HEK293 (cell line): ENCODE results near the gene MPPED1.
A peak's percentile ranks its signal among the peaks of the same experiment; 100 is the strongest.

ENCODE experiments used
- CTCF ChIA-PET: fragments of 350-600 bp; formaldehyde crosslinking; extraction: SDS; loops from one replicate; lab custom pipeline; 2021; ENCODE audit warnings: antibody characterized with exemption; lab: Yijun Ruan, JAX
- POLR2A ChIA-PET: fragments of 300-600 bp; formaldehyde crosslinking; extraction: SDS; loops from one replicate; lab custom pipeline; 2020; ENCODE audit warnings: antibody characterized with exemption, inconsistent platforms; lab: Yijun Ruan, JAX
- H3K27ac ChIP-seq: fragments of 200-500 bp; sonication (Bioruptor generic); 2 replicates; pipeline ENCODE4 v1.5.1; 2014; ENCODE audit warnings: low read depth, low read length, control low read depth, inconsistent platforms; ENCODE audit errors: extremely low read depth
- H3K36me3 ChIP-seq, 2 experiments: fragments of 200-500 bp in 1 of 2; sonication (Bioruptor generic) in 1 of 2; 1 replicate in 1 of 2; 2 replicates in 1 of 2; pipeline ENCODE4 v1.5.1; 2014 to 2017; ENCODE audit warnings: inconsistent platforms in 2 of 2, low read length in 2 of 2; ENCODE audit not compliant: control insufficient read depth in 2 of 2, insufficient read depth in 1 of 2
- H3K4me1 ChIP-seq: fragments of 200-500 bp; sonication (Bioruptor generic); 2 replicates; pipeline ENCODE4 v1.5.1; 2014; ENCODE audit warnings: mild to moderate bottlenecking, low read length, inconsistent platforms; ENCODE audit not compliant: control insufficient read depth, insufficient read depth
- H3K4me3 ChIP-seq: 2 replicates; pipeline ENCODE4 v1.5.1; 2011; ENCODE audit warnings: low read depth, mild to moderate bottlenecking, control low read depth, low read length, moderate library complexity
- H3K9me3 ChIP-seq: fragments of 200-500 bp; sonication (Bioruptor generic); 2 replicates; pipeline ENCODE4 v1.5.1; 2014; ENCODE audit warnings: low read depth, low read length, inconsistent platforms; ENCODE audit not compliant: control insufficient read depth, insufficient read depth
- KLF7 ChIP-seq: fragments of 450-650 bp; formaldehyde crosslinking; IDR thresholded peaks from 2 replicates; pipeline ENCODE4 v1.5.1; 2016; ENCODE audit warnings: missing biosample characterization, missing genetic modification characterization, borderline replicate concordance
- KLF8 ChIP-seq: fragments of 450-650 bp; formaldehyde crosslinking; IDR thresholded peaks from 2 replicates; pipeline ENCODE4 v1.5.1; 2016; ENCODE audit warnings: missing biosample characterization, missing genetic modification characterization
- KLF9 ChIP-seq: fragments of 450-650 bp; formaldehyde crosslinking; IDR thresholded peaks from 2 replicates; pipeline ENCODE4 v1.5.1; 2016; ENCODE audit warnings: missing biosample characterization, missing genetic modification characterization, low read depth
- ZBTB26 ChIP-seq: fragments of 450-650 bp; formaldehyde crosslinking; optimal IDR thresholded peaks from 2 replicates; pipeline ENCODE3; 2016; ENCODE audit warnings: missing biosample characterization, mild to moderate bottlenecking, missing genetic modification characterization
- ZEB2 ChIP-seq: fragments of 450-650 bp; formaldehyde crosslinking; IDR thresholded peaks from 2 replicates; pipeline ENCODE4 v1.5.1; 2016; ENCODE audit warnings: missing biosample characterization, missing genetic modification characterization
- ZFP37 ChIP-seq: fragments of 450-650 bp; formaldehyde crosslinking; IDR thresholded peaks from 2 replicates; pipeline ENCODE4 v1.5.1; 2016; ENCODE audit warnings: missing biosample characterization, missing genetic modification characterization
- ZIC2 ChIP-seq: fragments of 450-650 bp; formaldehyde crosslinking; IDR thresholded peaks from 2 replicates; pipeline ENCODE4 v1.5.1; 2016; ENCODE audit warnings: missing biosample characterization, missing genetic modification characterization
- ZNF157 ChIP-seq: fragments of 450-650 bp; formaldehyde crosslinking; IDR thresholded peaks from 2 replicates; pipeline ENCODE4 v1.5.1; 2016; ENCODE audit warnings: missing biosample characterization, missing genetic modification characterization
- ZNF223 ChIP-seq: fragments of 450-650 bp; formaldehyde crosslinking; IDR thresholded peaks from 2 replicates; pipeline ENCODE4 v1.5.1; 2016; ENCODE audit warnings: missing biosample characterization, missing genetic modification characterization
- ZNF423 ChIP-seq: fragments of 450-650 bp; formaldehyde crosslinking; IDR thresholded peaks from 2 replicates; pipeline ENCODE4 v1.5.1; 2016; ENCODE audit warnings: missing biosample characterization, missing genetic modification characterization
- ZNF600 ChIP-seq: fragments of 450-650 bp; formaldehyde crosslinking; IDR thresholded peaks from 2 replicates; pipeline ENCODE4 v1.5.1; 2016; ENCODE audit warnings: missing biosample characterization, missing genetic modification characterization
- ZNF660 ChIP-seq: fragments of 450-650 bp; IDR thresholded peaks from 2 replicates; pipeline ENCODE4 v1.5.1; 2018; ENCODE audit warnings: missing biosample characterization, mild to moderate bottlenecking, missing genetic modification characterization
- ZNF704 ChIP-seq: fragments of 450-650 bp; formaldehyde crosslinking; IDR thresholded peaks from 2 replicates; pipeline ENCODE4 v1.5.1; 2016; ENCODE audit warnings: missing biosample characterization, missing genetic modification characterization
- ZSCAN23 ChIP-seq: fragments of 450-650 bp; formaldehyde crosslinking; IDR thresholded peaks from 2 replicates; pipeline ENCODE4 v1.5.1; 2016; ENCODE audit warnings: missing biosample characterization, missing genetic modification characterization
- ZXDB ChIP-seq: fragments of 450-650 bp; formaldehyde crosslinking; IDR thresholded peaks from 2 replicates; pipeline ENCODE4 v1.5.1; 2016; ENCODE audit warnings: missing biosample characterization, missing genetic modification characterization
- TF ChIP-seq, protein P1 (sequence below): fragments of 450-650 bp; formaldehyde crosslinking; IDR thresholded peaks from 2 replicates; pipeline ENCODE4 v1.5.1; 2017; ENCODE audit warnings: missing biosample characterization, mild to moderate bottlenecking, missing genetic modification characterization, moderate library complexity
- TF ChIP-seq, protein P2 (sequence below): fragments of 450-650 bp; IDR thresholded peaks from 2 replicates; pipeline ENCODE4 v1.5.1; 2018; ENCODE audit warnings: missing biosample characterization, mild to moderate bottlenecking, missing genetic modification characterization

The MPPED1 gene

GRCh38 chr22:43465291-43466015 lies 53.6 kb downstream of the MPPED1 start:
- ChIA-PET CTCF (no interaction called here), POLR2A (no interaction called here)
- Histone ChIP-seq H3K4me3 (no peak overlapping the region), H3K4me1 (no peaks in the 10 kb centered on the region), H3K27ac (no peak overlapping the region), H3K36me3 (no peaks in the 10 kb centered on the region), H3K9me3 (no peaks in the 10 kb centered on the region)
- peak; percentile 22; the same call in 1 of the 2 replicates for TF ChIP-seq ZIC2
- no peak for TF ChIP-seq ZNF660 (tag by site-specific recombination)

- POLR2A ChIA-PET: no interaction called here
- TF ChIP-seq, protein P1, sequence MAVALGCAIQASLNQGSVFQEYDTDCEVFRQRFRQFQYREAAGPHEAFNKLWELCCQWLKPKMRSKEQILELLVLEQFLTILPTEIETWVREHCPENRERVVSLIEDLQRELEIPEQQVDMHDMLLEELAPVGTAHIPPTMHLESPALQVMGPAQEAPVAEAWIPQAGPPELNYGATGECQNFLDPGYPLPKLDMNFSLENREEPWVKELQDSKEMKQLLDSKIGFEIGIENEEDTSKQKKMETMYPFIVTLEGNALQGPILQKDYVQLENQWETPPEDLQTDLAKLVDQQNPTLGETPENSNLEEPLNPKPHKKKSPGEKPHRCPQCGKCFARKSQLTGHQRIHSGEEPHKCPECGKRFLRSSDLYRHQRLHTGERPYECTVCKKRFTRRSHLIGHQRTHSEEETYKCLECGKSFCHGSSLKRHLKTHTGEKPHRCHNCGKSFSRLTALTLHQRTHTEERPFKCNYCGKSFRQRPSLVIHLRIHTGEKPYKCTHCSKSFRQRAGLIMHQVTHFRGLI (tag by site-specific recombination): no peak
- TF ChIP-seq KLF7 (tag by site-specific recombination) (no peak), KLF9 (no peak), ZFP37 (no peak), ZNF423 (tag by site-specific recombination) (no peak), ZBTB26 (tag by site-specific recombination) (no peak), ZNF600 (tag by site-specific recombination) (no peak)
- TF ChIP-seq, protein P2, sequence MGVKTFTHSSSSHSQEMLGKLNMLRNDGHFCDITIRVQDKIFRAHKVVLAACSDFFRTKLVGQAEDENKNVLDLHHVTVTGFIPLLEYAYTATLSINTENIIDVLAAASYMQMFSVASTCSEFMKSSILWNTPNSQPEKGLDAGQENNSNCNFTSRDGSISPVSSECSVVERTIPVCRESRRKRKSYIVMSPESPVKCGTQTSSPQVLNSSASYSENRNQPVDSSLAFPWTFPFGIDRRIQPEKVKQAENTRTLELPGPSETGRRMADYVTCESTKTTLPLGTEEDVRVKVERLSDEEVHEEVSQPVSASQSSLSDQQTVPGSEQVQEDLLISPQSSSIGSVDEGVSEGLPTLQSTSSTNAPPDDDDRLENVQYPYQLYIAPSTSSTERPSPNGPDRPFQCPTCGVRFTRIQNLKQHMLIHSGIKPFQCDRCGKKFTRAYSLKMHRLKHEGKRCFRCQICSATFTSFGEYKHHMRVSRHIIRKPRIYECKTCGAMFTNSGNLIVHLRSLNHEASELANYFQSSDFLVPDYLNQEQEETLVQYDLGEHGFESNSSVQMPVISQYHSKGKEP (tag by site-specific recombination): no peak
- CTCF ChIA-PET: no interaction called here
Observed at GRCh38 chr22:43466710-43467109, 54.9 kb downstream of the MPPED1 start.

DNA sequence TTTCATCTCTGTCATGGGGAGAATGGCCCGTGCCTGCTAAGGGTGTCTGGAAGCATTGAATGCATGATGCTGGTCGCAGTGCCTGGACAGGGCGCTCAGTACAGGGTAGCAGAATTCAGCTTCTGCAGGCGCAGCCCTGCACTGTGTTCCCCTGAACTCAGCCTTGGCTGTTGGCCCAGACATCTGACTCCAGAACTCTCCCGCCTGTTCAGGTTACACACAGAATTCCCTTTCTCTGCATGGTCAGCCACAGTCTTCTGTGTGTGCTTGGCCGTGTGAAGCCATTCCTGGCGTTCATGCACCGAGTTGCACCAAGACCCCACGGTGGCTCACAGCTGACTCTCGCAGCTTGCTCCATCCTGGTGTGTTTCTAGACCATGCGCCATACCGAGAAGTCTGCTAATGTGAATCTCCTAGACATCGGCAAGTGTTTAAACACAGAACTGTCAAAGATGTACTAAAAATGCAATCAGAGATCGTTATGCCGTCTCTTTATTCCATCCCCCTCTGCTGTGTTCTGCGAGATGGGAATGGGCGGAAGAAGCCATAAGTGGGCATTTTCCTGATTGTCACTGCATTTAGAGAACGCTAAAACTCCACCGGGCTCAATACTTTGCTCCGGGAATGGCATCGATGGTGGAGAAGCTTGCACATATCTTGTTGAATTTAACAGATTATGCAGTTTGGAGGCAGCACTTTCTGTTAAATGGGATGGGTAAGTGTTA lies 55.6 kb downstream of the MPPED1 start:
- H3K36me3 ChIP-seq: no peaks in the 10 kb centered on the region
- CTCF ChIA-PET: no interaction called here
- POLR2A ChIA-PET: no interaction called here
- H3K4me1 ChIP-seq: no peaks in the 10 kb centered on the region
- TF ChIP-seq ZNF157 (tag by site-specific recombination) (no peak), KLF8 (tag by site-specific recombination) (no peak), ZSCAN23 (no peak), ZNF704 (tag by site-specific recombination) (no peak), ZNF223 (no peak), ZXDB (tag by site-specific recombination) (no peak), ZEB2 (tag by site-specific recombination) (no peak)
- no peaks in the 10 kb centered on the region for H3K9me3 ChIP-seq
- H3K4me3 ChIP-seq: no peak overlapping the region
- H3K27ac ChIP-seq: no peak overlapping the region

More at GRCh38 chr22:43466710-43467109, 54.9 kb downstream of the MPPED1 start:
- H3K27ac ChIP-seq: no peak overlapping the region
- no peak overlapping the region for H3K4me3 ChIP-seq
- no peaks in the 10 kb centered on the region for H3K4me1 ChIP-seq
- no peaks in the 10 kb centered on the region for H3K9me3 ChIP-seq
- H3K36me3 ChIP-seq: no peaks in the 10 kb centered on the region
